Measurements from ENCODE around the gene NPHP4. TPM values are rescaled to one million over a fixed set of nuclear protein-coding genes. Genes with fewer than 3 reads are reported as not detected.

Gene NPHP4
- total RNA-seq, 2 experiments from 2014 or later, result 6.2 to 7.7 TPM

- ATAC-seq (ENCODE audit: poor library complexity) (no peak), DNase-seq (no peak)
- Mint-ChIP-seq H3K4me3 (no peak overlapping the region), H3K27ac (no peak overlapping the region), H3K4me1 (ENCODE audit: low read depth) (no peaks in the 10 kb centered on the region), H3K9me3 (peaks cover 3% of the 10 kb centered on the region), H3K27me3 (peaks cover 26% of the 10 kb centered on the region), H3K36me3 (ENCODE audit: low read depth) (no peaks in the 10 kb centered on the region)
- no peak for TF ChIP-seq CTCF (IDR thresholded peaks at IDR 0.05)
- Histone ChIP-seq H3K4me3 (ENCODE audit: low read length) (no peak overlapping the region), H3K27me3 (ENCODE audit: control insufficient read depth in 1 of 2, insufficient read depth in 2 of 2, low read length in 2 of 2) (peaks cover 3% of the 10 kb centered on the region in 2 experiments), H3K9me3 (ENCODE audit: control insufficient read depth in 1 of 2, insufficient read depth in 1 of 2, low read length in 2 of 2) (peaks cover 0 to 19% of the 10 kb centered on the region in 2 experiments), H3K36me3 (ENCODE audit: insufficient read depth, low read length) (no peaks in the 10 kb centered on the region), H3K4me1 (ENCODE audit: insufficient read depth, low read length) (no peaks in the 10 kb centered on the region), H3K27ac (ENCODE audit: low read depth in 1 of 2, low read length in 2 of 2) (no peak overlapping the region)
- CTCF ChIA-PET, result no interaction called here
- intact Hi-C loops (cut with DNase I, micrococcal nuclease), result no loop called here
- POLR2A ChIA-PET, result no interaction called here
Measured at GRCh38 chr1:5822726-5823125, 169.5 kb downstream of the NPHP4 start.

- H3K27ac ChIP-seq (ENCODE audit: low read depth in 1 of 2, low read length in 2 of 2), result no peak overlapping the region
- no peak overlapping the region for H3K4me3 Mint-ChIP-seq
- H3K27me3 ChIP-seq (ENCODE audit: control insufficient read depth in 1 of 2, insufficient read depth in 2 of 2, low read length in 2 of 2), result peaks cover 3 to 5% of the 10 kb centered on the region in 2 experiments
- H3K27ac Mint-ChIP-seq, result no peak overlapping the region
- H3K9me3 Mint-ChIP-seq, result peaks cover 3% of the 10 kb centered on the region
- POLR2A ChIA-PET, result no interaction called here
- H3K36me3 ChIP-seq (ENCODE audit: insufficient read depth, low read length), result no peaks in the 10 kb centered on the region
- H3K4me1 Mint-ChIP-seq (ENCODE audit: low read depth), result no peaks in the 10 kb centered on the region
- TF ChIP-seq CTCF (IDR thresholded peaks at IDR 0.05), result no peak
- ATAC-seq (ENCODE audit: poor library complexity), result no peak
- peaks cover 28% of the 10 kb centered on the region for H3K27me3 Mint-ChIP-seq
- H3K36me3 Mint-ChIP-seq (ENCODE audit: low read depth), result no peaks in the 10 kb centered on the region
- H3K9me3 ChIP-seq (ENCODE audit: control insufficient read depth in 1 of 2, insufficient read depth in 1 of 2, low read length in 2 of 2), result peaks cover 0 to 16% of the 10 kb centered on the region in 2 experiments
- DNase-seq, result no peak
- intact Hi-C loops (cut with DNase I, micrococcal nuclease), result no loop called here
- CTCF ChIA-PET, result no interaction called here
- no peaks in the 10 kb centered on the region for H3K4me1 ChIP-seq (ENCODE audit: insufficient read depth, low read length)
- no peak overlapping the region for H3K4me3 ChIP-seq (ENCODE audit: low read length)
Measured at GRCh38 chr1:5822266-5822665, 170.0 kb downstream of the NPHP4 start.

- DNase-seq (no peak), ATAC-seq (ENCODE audit: poor library complexity) (no peak)
- H3K4me1 Mint-ChIP-seq (ENCODE audit: low read depth), result no peaks in the 10 kb centered on the region
- ChIA-PET POLR2A (no interaction called here), CTCF (no interaction called here)
- peaks cover 3 to 5% of the 10 kb centered on the region in 2 experiments for H3K27me3 ChIP-seq (ENCODE audit: control insufficient read depth in 1 of 2, insufficient read depth in 2 of 2, low read length in 2 of 2)
- H3K27ac Mint-ChIP-seq, result no peak overlapping the region
- peaks cover 31% of the 10 kb centered on the region for H3K27me3 Mint-ChIP-seq
- no peak overlapping the region for H3K27ac ChIP-seq (ENCODE audit: low read depth in 1 of 2, low read length in 2 of 2)
- no peaks in the 10 kb centered on the region for H3K4me1 ChIP-seq (ENCODE audit: insufficient read depth, low read length)
- H3K36me3 Mint-ChIP-seq (ENCODE audit: low read depth), result no peaks in the 10 kb centered on the region
- H3K9me3 Mint-ChIP-seq, result peaks cover 3% of the 10 kb centered on the region
- H3K4me3 ChIP-seq (ENCODE audit: low read length), result no peak overlapping the region
- H3K36me3 ChIP-seq (ENCODE audit: insufficient read depth, low read length), result no peaks in the 10 kb centered on the region
- TF ChIP-seq CTCF (IDR thresholded peaks at IDR 0.05), result no peak
- intact Hi-C loops (cut with DNase I, micrococcal nuclease), result no loop called here
- H3K9me3 ChIP-seq (ENCODE audit: control insufficient read depth in 1 of 2, insufficient read depth in 1 of 2, low read length in 2 of 2), result peaks cover 0 to 16% of the 10 kb centered on the region in 2 experiments
- H3K4me3 Mint-ChIP-seq, result no peak overlapping the region
Measured at GRCh38 chr1:5821540-5822176, 170.6 kb downstream of the NPHP4 start.

All from CD4-positive, alpha-beta T cell (primary cell).